K562 (cell line): ENCODE results near the gene TRRAP. TPM values are rescaled to one million over a fixed set of nuclear protein-coding genes. Genes with fewer than 3 reads are reported as not detected.
A peak's percentile ranks its signal among the peaks of the same experiment; 100 is the strongest.

Experiments used
- ARID1B ChIP-seq: fragments of 450-650 bp; IDR thresholded peaks from 2 replicates; pipeline ENCODE4 v1.6.1; 2016; ENCODE audit warnings: antibody characterized with exemption, mild to moderate bottlenecking, inconsistent platforms
- FOXK1 ChIP-seq: sonication (generic); formaldehyde crosslinking; IDR thresholded peaks from 2 replicates; pipeline ENCODE4 v1.8.0; 2022; ENCODE audit warnings: missing genetic modification reagents, mild to moderate bottlenecking, borderline replicate concordance
- RBFOX2 ChIP-seq: fragments of 200-400 bp; formaldehyde crosslinking; IDR thresholded peaks from 2 replicates; pipeline ENCODE4 v1.6.1; 2017; ENCODE audit warnings: low read depth, mild to moderate bottlenecking, low read length, moderate library complexity
- RERE ChIP-seq: sonication (generic); formaldehyde crosslinking; IDR thresholded peaks from 2 replicates; pipeline ENCODE4 v1.8.0; 2023; ENCODE audit warnings: missing genetic modification reagents, mild to moderate bottlenecking, borderline replicate concordance
- SIN3B ChIP-seq: fragments of 450-650 bp; IDR thresholded peaks from 2 replicates; pipeline ENCODE4 v1.6.1; 2017; ENCODE audit warnings: low read depth, mild to moderate bottlenecking, moderate library complexity
- SPI1 ChIP-seq: IDR thresholded peaks from 2 replicates; pipeline ENCODE4 v1.6.1; 2011; ENCODE audit warnings: low read depth, low read length, control low read depth, borderline replicate concordance
- TAF1 ChIP-seq: IDR thresholded peaks from 2 replicates; pipeline ENCODE4 v1.6.1; 2011; ENCODE audit warnings: mild to moderate bottlenecking, low read length, moderate library complexity; ENCODE audit not compliant: insufficient read depth, control insufficient read depth, severe bottlenecking; ENCODE audit errors: extremely low read depth
- THAP7 ChIP-seq: fragments of 250-450 bp; sonication (Bioruptor Pico); IDR thresholded peaks from 2 replicates; pipeline ENCODE4 v1.5.0; 2021
- THRB ChIP-seq: fragments of 450-650 bp; formaldehyde crosslinking; conservative IDR thresholded peaks from 2 replicates; pipeline ENCODE4 v1.4.0; 2022; ENCODE audit warnings: mild to moderate bottlenecking, missing genetic modification characterization
- USF2 ChIP-seq: sonication (generic); formaldehyde crosslinking; IDR thresholded peaks from 2 replicates; pipeline ENCODE4 v1.5.0; 2020; ENCODE audit warnings: missing genetic modification reagents
- ZNF592 ChIP-seq: fragments of 450-650 bp; IDR thresholded peaks from 2 replicates; pipeline ENCODE4 v1.6.1; 2017; ENCODE audit warnings: antibody characterized with exemption, mild to moderate bottlenecking
- polyA plus RNA-seq, 8 experiments: library from polyadenylated mRNA; depleted of rRNA in 4 of 8; stranded (reverse) in 5 of 8; unstranded in 3 of 8; fragments of >200 nt; fragmentation: Nextera tagmentation in 2 of 8; fragmentation: Illumina TruSeq in 1 of 8; extraction: Ambion mirVana in 2 of 8; extraction: Trizol in 1 of 8; gene quantifications; 2 replicates each; pipeline versions ENCODE4 v1.2.1 to v1.2.3, GENCODE V29; 2011 to 2014; ENCODE audit warnings: inconsistent platforms in 1 of 8, missing spikeins in 1 of 8
- total RNA-seq, 7 experiments: library from RNA; depleted of rRNA in 6 of 7; stranded (reverse); fragments of >200 nt in 6 of 7; fragmentation: Illumina TruSeq in 2 of 7; extraction: Trizol in 2 of 7; gene quantifications; 2 replicates each; pipeline versions ENCODE4 v1.2.1 to v1.2.3, GENCODE V29; 2011 to 2021; ENCODE audit warnings: low replicate concordance in 1 of 7

Gene TRRAP
- total and polyA plus RNA-seq, 9 of the 15 experiments (the other 6 are each of a cell fraction or from before 2014, with no cell fraction given) = 1.3 to 47.2 (median 9.7) TPM

GRCh38 chr7:98870121-98870651, 8.1 kb upstream of the TRRAP start (continued):
- TF ChIP-seq RERE (CRISPR knock-in tag) (no peak), TAF1 (no peak), ZNF592 (no peak), THAP7 (CRISPR knock-in tag) (no peak), SIN3B (no peak), SPI1 (peak; percentile 31; the same call in 1 of the 2 replicates), ARID1B (no peak), USF2 (CRISPR knock-in tag) (no peak), FOXK1 (CRISPR knock-in tag) (no peak), THRB (no peak), RBFOX2 (no peak)
